HG03159 (cell line): ENCODE measurements around the gene AP2M1.
"Not testable (repeated sequence)": the region's sequence is repeated elsewhere in the genome, so short reads cannot be mapped to it uniquely, and the experiment has no call there.

ENCODE experiments used
- ATAC-seq: cut with Tn5 transposase; IDR thresholded peaks from one replicate; pipeline ENCODE4 v1.9.1; 2021; ENCODE audit warnings: mild to moderate bottlenecking, moderate library complexity; ENCODE audit not compliant: unreplicated experiment

The AP2M1 gene

GRCh38 chr3:184156522-184156955, 18.1 kb upstream of the AP2M1 start:
- no peak for ATAC-seq

- ATAC-seq: no peak
These were observed 17.4 kb upstream of the AP2M1 start for GRCh38 chr3:184157206-184157605.

GRCh38 chr3:184158404-184158803, 16.3 kb upstream of the AP2M1 start:
- no peak for ATAC-seq

GRCh38 chr3:184160456-184160855, 14.2 kb upstream of the AP2M1 start:
- no peak for ATAC-seq

- not testable (repeated sequence) for ATAC-seq
These were observed 12.0 kb upstream of the AP2M1 start for GRCh38 chr3:184162571-184163070.

- no peak for ATAC-seq
These were observed 9.9 kb upstream of the AP2M1 start for GRCh38 chr3:184164648-184165330.

- no peak for ATAC-seq
These were observed 9.1 kb upstream of the AP2M1 start for GRCh38 chr3:184165543-184165942.

- no peak for ATAC-seq
These were observed 8.0 kb upstream of the AP2M1 start for GRCh38 chr3:184166671-184167070.

GRCh38 chr3:184167786-184168185, 6.9 kb upstream of the AP2M1 start:
- no peak for ATAC-seq

- ATAC-seq: no peak
These were observed 6.1 kb upstream of the AP2M1 start for GRCh38 chr3:184168363-184169120.

- no peak for ATAC-seq
These were observed 4.5 kb upstream of the AP2M1 start for GRCh38 chr3:184169896-184170875.

GRCh38 chr3:184171562-184171961, 3.1 kb upstream of the AP2M1 start:
- no peak for ATAC-seq

- ATAC-seq: no peak
These were observed 1.8 kb upstream of the AP2M1 start for GRCh38 chr3:184172681-184173373.

- ATAC-seq: no peak
These were observed 1.3 kb upstream of the AP2M1 start for GRCh38 chr3:184173374-184173722.

GRCh38 chr3:184174284-184174645, 390 bp upstream of the AP2M1 start:
- no peak for ATAC-seq

- no peak for ATAC-seq
These were observed 851 bp downstream of the AP2M1 start for GRCh38 chr3:184175506-184175905.

GRCh38 chr3:184175981-184176376, 1.3 kb downstream of the AP2M1 start:
- ATAC-seq: no peak

GRCh38 chr3:184176377-184177330, 2.0 kb downstream of the AP2M1 start:
- ATAC-seq: no peak

- ATAC-seq: no peak
These were observed 2.7 kb downstream of the AP2M1 start for GRCh38 chr3:184177331-184177731.
